Left ventricle myocardium inferior (tissue), 1 donor: Measurements from ENCODE around the gene FHIP2A. TPM values are rescaled to one million over a fixed set of nuclear protein-coding genes. Genes with fewer than 3 reads are reported as not detected.

Source experiments
- DNase-seq: peaks from one replicate; pipeline ENCODE4 v3.0.0-alpha.2; 2020
- H3K27ac ChIP-seq: fragments of 200-600 bp; replicated peaks from 2 replicates; pipeline ENCODE4 v1.8.0; 2021
- H3K27me3 ChIP-seq: fragments of 200-600 bp; 2 replicates; pipeline ENCODE4 v1.8.0; 2021; ENCODE audit warnings: low read depth
- H3K36me3 ChIP-seq: fragments of 200-600 bp; 2 replicates; pipeline ENCODE4 v1.8.0; 2021
- H3K4me1 ChIP-seq: fragments of 200-600 bp; 2 replicates; pipeline ENCODE4 v1.8.0; 2021
- H3K4me3 ChIP-seq: fragments of 200-600 bp; 2 replicates; pipeline ENCODE4 v1.8.0; 2021; ENCODE audit warnings: mild to moderate bottlenecking, moderate library complexity
- H3K9me3 ChIP-seq: fragments of 200-600 bp; replicated peaks from 2 replicates; pipeline ENCODE4 v1.8.0; 2021
- CTCF ChIP-seq: fragments of 200-600 bp; IDR thresholded peaks from 2 replicates; pipeline ENCODE4 v1.8.0; 2021; ENCODE audit warnings: antibody characterized with exemption, mild to moderate bottlenecking, borderline replicate concordance
- intact Hi-C: fragments of 100-400 bp; cut with micrococcal nuclease; formaldehyde crosslinking; loops from one replicate; pipeline ENCODE4 v1.11.0; 2022
- total RNA-seq: library from RNA; stranded (reverse); fragmentation: NEBNext Ultra II Directional; extraction: Animal tissue kit (Norgen Biotek cat#: 25700); gene quantifications from one replicate; pipeline ENCODE4 v1.2.1, GENCODE V29; 2021
- donor health status: DM: no; HTN: yes; CAD: no; lungs with severe emphysema.

Gene FHIP2A
- total RNA-seq, 1 donor from 2014 or later, result 26.6 TPM

DNA sequence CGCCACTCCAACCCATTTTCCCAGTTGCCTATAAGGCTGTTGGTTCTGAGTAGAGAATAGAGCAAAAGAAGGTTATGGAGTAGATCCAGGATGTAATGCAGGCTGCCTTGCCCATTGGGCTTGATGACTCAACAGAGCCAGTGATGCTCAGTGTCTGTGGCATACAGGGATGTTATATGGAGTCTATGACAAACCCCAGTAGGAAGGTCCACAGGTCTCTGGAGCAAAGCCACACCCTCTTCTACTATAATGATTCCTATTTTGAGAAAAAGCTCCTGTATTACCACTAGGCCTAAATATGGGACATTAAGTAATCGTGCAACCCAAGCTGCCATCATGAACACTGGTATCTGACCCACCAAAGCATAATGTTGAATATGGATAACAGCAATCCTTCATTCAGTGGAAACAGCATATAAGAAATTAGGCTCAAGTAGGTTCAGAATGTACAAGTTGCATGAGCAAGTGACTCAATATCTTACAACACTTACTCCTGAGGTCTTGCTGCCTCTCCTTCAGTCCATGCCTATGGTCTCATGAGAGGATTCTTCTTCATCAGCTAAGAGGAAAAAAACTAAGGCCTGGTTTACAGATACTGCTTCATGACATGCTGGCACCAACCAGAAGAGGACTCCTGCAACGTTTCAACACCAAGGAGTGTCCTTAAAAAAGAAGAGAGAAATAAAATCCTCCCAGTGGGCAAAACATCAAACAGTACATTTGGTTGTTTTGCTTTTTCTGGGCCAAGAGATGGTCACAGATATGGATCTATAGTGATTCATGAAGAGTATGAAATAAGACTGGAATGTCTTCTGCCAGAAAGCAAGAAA lies 14.8 kb upstream of the FHIP2A start:
- no peak for DNase-seq
- no peak for TF ChIP-seq CTCF
- Histone ChIP-seq H3K4me3 (no peak overlapping the region), H3K4me1 (no peaks in the 10 kb centered on the region), H3K36me3 (no peaks in the 10 kb centered on the region), H3K27ac (no peak overlapping the region), H3K27me3 (no peaks in the 10 kb centered on the region), H3K9me3 (peaks cover 7% of the 10 kb centered on the region)
- intact Hi-C loops, result no loop called here

DNA sequence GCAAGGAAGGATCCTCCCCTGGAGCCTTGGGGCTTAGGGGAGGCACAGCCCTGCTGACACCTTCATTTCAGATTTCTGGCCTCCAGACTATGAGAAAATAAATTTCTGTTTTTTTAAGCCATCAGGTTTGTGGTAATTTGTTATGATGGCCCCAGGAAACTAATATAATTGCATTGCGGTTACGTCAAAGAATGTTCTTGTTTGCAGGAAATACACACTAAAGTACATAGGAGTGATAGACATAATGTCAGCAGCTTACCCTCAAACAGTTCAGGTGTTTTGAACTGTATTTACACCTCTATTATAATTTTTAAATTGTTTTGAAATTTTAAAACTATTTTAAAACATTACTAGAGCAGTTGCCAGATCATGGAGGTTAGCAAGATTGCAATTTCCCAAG lies 12.6 kb upstream of the FHIP2A start:
- TF ChIP-seq CTCF, result no peak
- DNase-seq, result no peak
- H3K36me3 ChIP-seq, result no peaks in the 10 kb centered on the region
- no peaks in the 10 kb centered on the region for H3K27me3 ChIP-seq
- no peaks in the 10 kb centered on the region for H3K4me1 ChIP-seq
- no peak overlapping the region for H3K4me3 ChIP-seq
- intact Hi-C loops, result no loop called here
- H3K9me3 ChIP-seq, result peaks cover 7% of the 10 kb centered on the region
- no peak overlapping the region for H3K27ac ChIP-seq

GRCh38 chr10:114810926-114811325 lies 10.7 kb upstream of the FHIP2A start:
- DNase-seq, result no peak
- intact Hi-C loops, result no loop called here
- Histone ChIP-seq H3K4me3 (no peak overlapping the region), H3K27ac (no peak overlapping the region), H3K27me3 (no peaks in the 10 kb centered on the region), H3K9me3 (peaks cover 7% of the 10 kb centered on the region), H3K36me3 (no peaks in the 10 kb centered on the region), H3K4me1 (no peaks in the 10 kb centered on the region)
- no peak for TF ChIP-seq CTCF

DNA sequence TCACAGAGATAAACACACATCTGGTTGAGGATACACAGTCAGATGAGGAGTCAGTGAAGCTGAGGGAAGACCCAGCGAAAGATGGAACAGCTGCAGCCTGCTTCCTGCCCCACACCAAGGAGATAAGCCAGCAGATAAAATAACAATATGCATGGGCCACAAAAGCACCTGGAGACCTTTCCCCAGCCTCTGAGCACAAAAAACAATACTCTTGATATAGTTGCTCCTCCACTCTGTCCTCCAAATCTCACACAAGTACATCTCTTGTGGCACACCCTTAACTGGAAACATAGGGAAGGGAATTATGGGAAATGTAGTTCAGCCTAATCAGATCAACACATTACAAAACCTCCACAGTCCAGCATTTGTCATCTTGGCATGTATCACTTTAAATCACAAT lies 9.7 kb upstream of the FHIP2A start:
- H3K27me3 ChIP-seq, result no peaks in the 10 kb centered on the region
- H3K27ac ChIP-seq, result no peak overlapping the region
- no peak overlapping the region for H3K4me3 ChIP-seq
- no peak for TF ChIP-seq CTCF
- H3K4me1 ChIP-seq, result no peaks in the 10 kb centered on the region
- H3K9me3 ChIP-seq, result peaks cover 7% of the 10 kb centered on the region
- intact Hi-C loops, result no loop called here
- DNase-seq, result no peak
- no peaks in the 10 kb centered on the region for H3K36me3 ChIP-seq

DNA sequence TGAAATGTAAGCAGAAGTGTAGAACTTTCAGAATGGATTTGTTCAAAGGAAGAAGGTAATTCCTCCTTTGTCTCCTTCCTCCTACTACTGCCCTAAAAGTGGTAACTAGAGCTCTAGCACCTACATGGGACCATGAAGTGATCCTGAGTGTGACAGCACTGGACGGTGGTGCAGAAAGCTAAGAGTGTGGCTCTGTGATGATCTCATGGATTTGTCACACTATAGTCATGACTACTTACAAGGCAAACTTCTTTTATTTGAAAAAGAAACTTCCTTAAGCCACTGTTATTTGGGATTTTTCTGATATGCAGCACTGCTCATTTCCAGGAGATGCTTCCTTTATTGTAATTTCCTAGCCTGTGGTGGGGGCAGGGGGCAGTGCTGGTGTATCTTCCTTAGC lies 5.8 kb upstream of the FHIP2A start:
- intact Hi-C loops, result no loop called here
- no peaks in the 10 kb centered on the region for H3K4me1 ChIP-seq
- H3K4me3 ChIP-seq, result no peak overlapping the region
- no peak overlapping the region for H3K27ac ChIP-seq
- H3K36me3 ChIP-seq, result no peaks in the 10 kb centered on the region
- no peaks in the 10 kb centered on the region for H3K27me3 ChIP-seq
- H3K9me3 ChIP-seq, result no peaks in the 10 kb centered on the region
- TF ChIP-seq CTCF, result no peak
- DNase-seq, result no peak
